Measurements from ENCODE around the gene CSH2. TPM values are rescaled to one million over a fixed set of nuclear protein-coding genes. Genes with fewer than 3 reads are reported as not detected.

CSH2 gene
- total and polyA plus RNA-seq, 9 of the 15 experiments (the other 6 are each of a cell fraction or from before 2014, with no cell fraction given): not detected

DNA sequence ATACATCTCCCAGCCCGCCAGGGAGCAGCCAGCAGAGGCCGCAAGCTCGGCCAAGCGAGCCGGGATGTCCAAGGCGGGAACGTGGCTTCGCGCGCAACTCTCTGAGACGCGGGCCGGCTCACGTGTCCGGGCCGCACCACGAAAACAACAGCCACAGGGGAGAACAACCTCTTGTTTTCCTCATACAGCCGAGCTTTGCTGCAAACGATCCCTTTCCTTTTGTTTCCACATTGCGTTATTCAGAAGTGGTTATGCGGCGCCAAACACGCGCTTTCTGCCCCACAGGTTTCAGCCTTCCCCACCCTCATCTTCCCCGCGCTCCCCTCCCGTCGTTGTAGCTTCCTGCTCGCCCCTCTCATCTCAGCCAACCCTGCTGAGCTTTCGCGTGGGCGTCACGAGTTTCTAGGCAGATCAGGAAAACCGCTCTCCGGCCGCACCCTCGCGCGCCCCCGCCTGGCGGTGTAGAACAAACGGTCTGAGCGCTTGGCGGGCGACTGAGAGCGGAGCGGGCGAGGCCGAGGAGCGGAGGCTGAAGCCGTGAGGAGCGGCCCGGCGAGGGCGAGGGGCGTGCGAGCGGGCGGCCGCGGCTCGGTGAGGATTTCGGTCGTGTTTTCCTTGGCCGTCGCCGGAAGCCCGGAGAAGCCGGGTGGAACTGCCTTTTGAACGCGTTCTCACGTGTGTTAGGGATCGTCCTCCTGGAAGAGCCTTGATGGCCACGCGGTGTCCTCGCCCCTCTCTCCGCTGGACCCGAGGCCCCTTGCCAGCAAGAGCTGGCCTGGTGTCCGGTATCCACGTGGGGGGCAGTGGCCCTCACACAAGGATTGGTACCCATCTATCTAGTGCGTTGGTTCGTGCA, 24.4 kb downstream of the CSH2 start (continued):
- TF ChIP-seq, protein P1, sequence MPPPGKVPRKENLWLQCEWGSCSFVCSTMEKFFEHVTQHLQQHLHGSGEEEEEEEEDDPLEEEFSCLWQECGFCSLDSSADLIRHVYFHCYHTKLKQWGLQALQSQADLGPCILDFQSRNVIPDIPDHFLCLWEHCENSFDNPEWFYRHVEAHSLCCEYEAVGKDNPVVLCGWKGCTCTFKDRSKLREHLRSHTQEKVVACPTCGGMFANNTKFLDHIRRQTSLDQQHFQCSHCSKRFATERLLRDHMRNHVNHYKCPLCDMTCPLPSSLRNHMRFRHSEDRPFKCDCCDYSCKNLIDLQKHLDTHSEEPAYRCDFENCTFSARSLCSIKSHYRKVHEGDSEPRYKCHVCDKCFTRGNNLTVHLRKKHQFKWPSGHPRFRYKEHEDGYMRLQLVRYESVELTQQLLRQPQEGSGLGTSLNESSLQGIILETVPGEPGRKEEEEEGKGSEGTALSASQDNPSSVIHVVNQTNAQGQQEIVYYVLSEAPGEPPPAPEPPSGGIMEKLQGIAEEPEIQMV (tag; conservative IDR thresholded peaks at IDR 0.05; ENCODE audit: low read depth): no peak; the same call in 1 of the 2 replicates
- TF ChIP-seq, protein P2, sequence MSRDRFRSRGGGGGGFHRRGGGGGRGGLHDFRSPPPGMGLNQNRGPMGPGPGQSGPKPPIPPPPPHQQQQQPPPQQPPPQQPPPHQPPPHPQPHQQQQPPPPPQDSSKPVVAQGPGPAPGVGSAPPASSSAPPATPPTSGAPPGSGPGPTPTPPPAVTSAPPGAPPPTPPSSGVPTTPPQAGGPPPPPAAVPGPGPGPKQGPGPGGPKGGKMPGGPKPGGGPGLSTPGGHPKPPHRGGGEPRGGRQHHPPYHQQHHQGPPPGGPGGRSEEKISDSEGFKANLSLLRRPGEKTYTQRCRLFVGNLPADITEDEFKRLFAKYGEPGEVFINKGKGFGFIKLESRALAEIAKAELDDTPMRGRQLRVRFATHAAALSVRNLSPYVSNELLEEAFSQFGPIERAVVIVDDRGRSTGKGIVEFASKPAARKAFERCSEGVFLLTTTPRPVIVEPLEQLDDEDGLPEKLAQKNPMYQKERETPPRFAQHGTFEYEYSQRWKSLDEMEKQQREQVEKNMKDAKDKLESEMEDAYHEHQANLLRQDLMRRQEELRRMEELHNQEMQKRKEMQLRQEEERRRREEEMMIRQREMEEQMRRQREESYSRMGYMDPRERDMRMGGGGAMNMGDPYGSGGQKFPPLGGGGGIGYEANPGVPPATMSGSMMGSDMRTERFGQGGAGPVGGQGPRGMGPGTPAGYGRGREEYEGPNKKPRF (IDR thresholded peaks at IDR 0.05; ENCODE audit: low read depth, low read length): no peak
- TF ChIP-seq HNRNPL (IDR thresholded peaks at IDR 0.05; ENCODE audit: low read depth, low read length) (no peak; the same call in 1 of the 2 replicates), SMARCB1 (IDR thresholded peaks at IDR 0.05; ENCODE audit: insufficient read length, low read depth) (no peak), ZNF699 (CRISPR knock-in tag; IDR thresholded peaks at IDR 0.05; ENCODE audit: insufficient replicate concordance) (no peak), POLR2B (IDR thresholded peaks at IDR 0.05; ENCODE audit: low read depth, partially characterized antibody) (no peak), SIRT6 (IDR thresholded peaks at IDR 0.05; ENCODE audit: low read depth, low read length) (no peak), CBFB (CRISPR knock-in tag; IDR thresholded peaks at IDR 0.05) (no peak; the same call in 1 of the 2 replicates), CHCHD3 (CRISPR knock-in tag; IDR thresholded peaks at IDR 0.05) (no peak), TBL1XR1 (IDR thresholded peaks at IDR 0.05; ENCODE audit: low read length in 2 of 2) (peak in 1 of 2 experiments; percentile 52; a peak in 2 of 4 replicates), YBX1 (IDR thresholded peaks at IDR 0.05) (no peak), ZFP1 (CRISPR knock-in tag; IDR thresholded peaks at IDR 0.05) (no peak), CAMTA2 (CRISPR knock-in tag; conservative IDR thresholded peaks at IDR 0.05) (0 out of 2 replicates have a peak, but pooled peaks have one; percentile 72), DPF2 (IDR thresholded peaks at IDR 0.05) (peak; percentile 7; the same call in 1 of the 2 replicates), NR4A1 (CRISPR knock-in tag; IDR thresholded peaks at IDR 0.05) (0 out of 2 replicates have a peak, but pooled peaks have one; percentile 18), NR4A1 (tag; IDR thresholded peaks at IDR 0.05) (peak; percentile 90)
- TF ChIP-seq, protein P3, sequence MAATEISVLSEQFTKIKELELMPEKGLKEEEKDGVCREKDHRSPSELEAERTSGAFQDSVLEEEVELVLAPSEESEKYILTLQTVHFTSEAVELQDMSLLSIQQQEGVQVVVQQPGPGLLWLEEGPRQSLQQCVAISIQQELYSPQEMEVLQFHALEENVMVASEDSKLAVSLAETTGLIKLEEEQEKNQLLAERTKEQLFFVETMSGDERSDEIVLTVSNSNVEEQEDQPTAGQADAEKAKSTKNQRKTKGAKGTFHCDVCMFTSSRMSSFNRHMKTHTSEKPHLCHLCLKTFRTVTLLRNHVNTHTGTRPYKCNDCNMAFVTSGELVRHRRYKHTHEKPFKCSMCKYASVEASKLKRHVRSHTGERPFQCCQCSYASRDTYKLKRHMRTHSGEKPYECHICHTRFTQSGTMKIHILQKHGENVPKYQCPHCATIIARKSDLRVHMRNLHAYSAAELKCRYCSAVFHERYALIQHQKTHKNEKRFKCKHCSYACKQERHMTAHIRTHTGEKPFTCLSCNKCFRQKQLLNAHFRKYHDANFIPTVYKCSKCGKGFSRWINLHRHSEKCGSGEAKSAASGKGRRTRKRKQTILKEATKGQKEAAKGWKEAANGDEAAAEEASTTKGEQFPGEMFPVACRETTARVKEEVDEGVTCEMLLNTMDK (IDR thresholded peaks at IDR 0.05; ENCODE audit: borderline replicate concordance, insufficient read depth, low read depth, low read length, poor library complexity, severe bottlenecking): peak; percentile 84
- TF ChIP-seq, protein P4, sequence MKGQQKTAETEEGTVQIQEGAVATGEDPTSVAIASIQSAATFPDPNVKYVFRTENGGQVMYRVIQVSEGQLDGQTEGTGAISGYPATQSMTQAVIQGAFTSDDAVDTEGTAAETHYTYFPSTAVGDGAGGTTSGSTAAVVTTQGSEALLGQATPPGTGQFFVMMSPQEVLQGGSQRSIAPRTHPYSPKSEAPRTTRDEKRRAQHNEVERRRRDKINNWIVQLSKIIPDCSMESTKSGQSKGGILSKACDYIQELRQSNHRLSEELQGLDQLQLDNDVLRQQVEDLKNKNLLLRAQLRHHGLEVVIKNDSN (CRISPR knock-in tag; IDR thresholded peaks at IDR 0.05): peak; percentile 98
- TF ChIP-seq, protein P5, sequence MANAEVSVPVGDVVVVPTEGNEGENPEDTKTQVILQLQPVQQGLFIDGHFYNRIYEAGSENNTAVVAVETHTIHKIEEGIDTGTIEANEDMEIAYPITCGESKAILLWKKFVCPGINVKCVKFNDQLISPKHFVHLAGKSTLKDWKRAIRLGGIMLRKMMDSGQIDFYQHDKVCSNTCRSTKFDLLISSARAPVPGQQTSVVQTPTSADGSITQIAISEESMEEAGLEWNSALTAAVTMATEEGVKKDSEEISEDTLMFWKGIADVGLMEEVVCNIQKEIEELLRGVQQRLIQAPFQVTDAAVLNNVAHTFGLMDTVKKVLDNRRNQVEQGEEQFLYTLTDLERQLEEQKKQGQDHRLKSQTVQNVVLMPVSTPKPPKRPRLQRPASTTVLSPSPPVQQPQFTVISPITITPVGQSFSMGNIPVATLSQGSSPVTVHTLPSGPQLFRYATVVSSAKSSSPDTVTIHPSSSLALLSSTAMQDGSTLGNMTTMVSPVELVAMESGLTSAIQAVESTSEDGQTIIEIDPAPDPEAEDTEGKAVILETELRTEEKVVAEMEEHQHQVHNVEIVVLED (CRISPR knock-in tag; IDR thresholded peaks at IDR 0.05): peak; percentile 44

All from K562 (cell line).